Vagina (tissue), 2 donors: Measurements from ENCODE around the gene HNRNPUL2.

Experiments used
- POLR2A ChIP-seq, 2 donors: fragments of 450-650 bp; IDR thresholded peaks; one replicate each; pipeline ENCODE4 v1.6.1; 2017; ENCODE audit warnings: antibody characterized with exemption in 2 of 2, mild to moderate bottlenecking in 2 of 2, moderate library complexity in 2 of 2
- POLR2AphosphoS5 ChIP-seq, 2 donors: sonication (generic); formaldehyde crosslinking; IDR thresholded peaks; one replicate each; pipeline ENCODE4 v1.9.0; 2017; ENCODE audit warnings: antibody characterized with exemption in 2 of 2, mild to moderate bottlenecking in 2 of 2, low read depth in 1 of 2; ENCODE audit not compliant: insufficient read depth in 1 of 2
- TF ChIP-seq, protein P1 (sequence below), 3 experiments: fragments of 450-650 bp in 2 of 3; fragments of 200-600 bp in 1 of 3; sonication (generic) in 1 of 3; IDR thresholded peaks; one replicate each; pipeline ENCODE4 v1.5.1; 2017 to 2019; ENCODE audit warnings: antibody characterized with exemption in 3 of 3, mild to moderate bottlenecking in 2 of 3, moderate library complexity in 2 of 3

GRCh38 chr11:62710001-62710345, 17.3 kb downstream of the HNRNPUL2 start:
- TF ChIP-seq, protein P1, sequence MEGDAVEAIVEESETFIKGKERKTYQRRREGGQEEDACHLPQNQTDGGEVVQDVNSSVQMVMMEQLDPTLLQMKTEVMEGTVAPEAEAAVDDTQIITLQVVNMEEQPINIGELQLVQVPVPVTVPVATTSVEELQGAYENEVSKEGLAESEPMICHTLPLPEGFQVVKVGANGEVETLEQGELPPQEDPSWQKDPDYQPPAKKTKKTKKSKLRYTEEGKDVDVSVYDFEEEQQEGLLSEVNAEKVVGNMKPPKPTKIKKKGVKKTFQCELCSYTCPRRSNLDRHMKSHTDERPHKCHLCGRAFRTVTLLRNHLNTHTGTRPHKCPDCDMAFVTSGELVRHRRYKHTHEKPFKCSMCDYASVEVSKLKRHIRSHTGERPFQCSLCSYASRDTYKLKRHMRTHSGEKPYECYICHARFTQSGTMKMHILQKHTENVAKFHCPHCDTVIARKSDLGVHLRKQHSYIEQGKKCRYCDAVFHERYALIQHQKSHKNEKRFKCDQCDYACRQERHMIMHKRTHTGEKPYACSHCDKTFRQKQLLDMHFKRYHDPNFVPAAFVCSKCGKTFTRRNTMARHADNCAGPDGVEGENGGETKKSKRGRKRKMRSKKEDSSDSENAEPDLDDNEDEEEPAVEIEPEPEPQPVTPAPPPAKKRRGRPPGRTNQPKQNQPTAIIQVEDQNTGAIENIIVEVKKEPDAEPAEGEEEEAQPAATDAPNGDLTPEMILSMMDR (IDR thresholded peaks at IDR 0.05), result no peak
- TF ChIP-seq POLR2A (IDR thresholded peaks at IDR 0.05) (no peak), POLR2AphosphoS5 (IDR thresholded peaks at IDR 0.05; ENCODE audit: insufficient read depth in 1 of 2, low read depth in 1 of 2) (no peak)
